ENCODE measurements around the gene KRT75. TPM values are rescaled to one million over a fixed set of nuclear protein-coding genes. Genes with fewer than 3 reads are reported as not detected.

KRT75 gene
- not detected in 2 replicates for total RNA-seq

GRCh38 chr12:52434081-52434733 lies at the start of gene KRT75:
TSS of gene KRT75 (minus strand) at chr12:52434371. CDS start at chr12:52434304, 67 bp downstream.

GRCh38 chr12:52473768-52474167 lies 39.6 kb upstream of the KRT75 start, which contains the start of gene KRT6C:
TSS of gene KRT6C (minus strand) at chr12:52473805. CDS start at chr12:52473737, 68 bp downstream.

GRCh38 chr12:52452101-52452500 lies 17.9 kb upstream of the KRT75 start, which contains the start of gene KRT6B:
TSS of gene KRT6B (minus strand) at chr12:52452146. CDS start at chr12:52452078, 68 bp downstream.

GRCh38 chr12:52405922-52406385 lies 28.2 kb downstream of the KRT75 start, which contains the start of gene KRT82:
TSS of gene KRT82 (minus strand) at chr12:52406335. CDS start at chr12:52406277, 58 bp downstream.

GRCh38 chr12:52385226-52385702 lies 48.9 kb downstream of the KRT75 start, which contains the start of gene KRT84:
TSS of gene KRT84 (minus strand) at chr12:52385652. CDS start at chr12:52385585, 67 bp downstream.

Other genes starting within 250 kb of the KRT75 start
- gene KRT80, start 242.4 kb downstream of the KRT75 start, total RNA-seq, result 0.44 TPM in 1 of 2 replicates, not detected in the other
- gene KRT7, start 201.1 kb downstream of the KRT75 start, total RNA-seq, result 7.8 and 8.7 TPM in 2 replicates
- not detected in 2 replicates for gene KRT86, start 159.7 kb downstream of the KRT75 start, total RNA-seq
- gene KRT81, start 142.8 kb downstream of the KRT75 start, total RNA-seq, result 0.15 TPM in 1 of 2 replicates, not detected in the other
- not detected in 2 replicates for gene KRT83, start 113.0 kb downstream of the KRT75 start, total RNA-seq
- not detected in 2 replicates for gene KRT85, start 66.9 kb downstream of the KRT75 start, total RNA-seq
- gene KRT84, start 48.7 kb downstream of the KRT75 start, total RNA-seq, result not detected in 2 replicates
- gene KRT82, start 28.0 kb downstream of the KRT75 start, total RNA-seq, result not detected in 2 replicates
- gene KRT6B, start 17.8 kb upstream of the KRT75 start, total RNA-seq, result not detected in 2 replicates
- not detected in 2 replicates for gene KRT6C, start 39.4 kb upstream of the KRT75 start, total RNA-seq
- gene KRT6A, start 58.9 kb upstream of the KRT75 start, total RNA-seq, result under 0.01 TPM in 1 of 2 replicates, not detected in the other
- 0.50 and 6.7 TPM in 2 replicates for gene KRT5, start 86.0 kb upstream of the KRT75 start, total RNA-seq
- not detected in 2 replicates for gene KRT71, start 118.8 kb upstream of the KRT75 start, total RNA-seq
- gene KRT74, start 139.5 kb upstream of the KRT75 start, total RNA-seq, result not detected in 2 replicates
- gene KRT72, start 167.1 kb upstream of the KRT75 start, total RNA-seq, result not detected in 2 replicates
- gene KRT73, start 184.2 kb upstream of the KRT75 start, total RNA-seq, result not detected in 2 replicates
- gene KRT2, start 217.8 kb upstream of the KRT75 start, total RNA-seq, result not detected in 2 replicates
- not detected in 2 replicates for gene KRT1, start 246.0 kb upstream of the KRT75 start, total RNA-seq

All from smooth muscle cell of trachea (primary cell).